NCI-H524 treated with DMSO at 0.1 percent for 48 hours (cell line): ENCODE measurements around the gene PFAS.
"Not testable (repeated sequence)": the region's sequence is repeated elsewhere in the genome, so short reads cannot be mapped to it uniquely, and the experiment has no call there.

Experiments used
- DNase-seq: peaks from one replicate; lab custom pipeline; 2025; lab: John Stamatoyannopoulos, UW

Gene PFAS

GRCh38 chr17:8248751-8249607 lies at the start of gene PFAS:
Gene PFAS (plus strand): TSS chr17:8249289. CDS start chr17:8253938, 4,649 bp downstream.
- no peak for DNase-seq

GRCh38 chr17:8204761-8205555 lies 44.1 kb upstream of the PFAS start:
- no peak for DNase-seq

GRCh38 chr17:8206536-8206935 lies 42.6 kb upstream of the PFAS start:
- DNase-seq = no peak

- peak; percentile 8 for DNase-seq
Observed at GRCh38 chr17:8209907-8210760, 39.0 kb upstream of the PFAS start, which contains the start of gene AURKB. Gene AURKB (minus strand): TSS chr17:8210575. CDS start chr17:8210224, 351 bp downstream.

GRCh38 chr17:8210761-8211458 lies 38.2 kb upstream of the PFAS start:
- no peak for DNase-seq

GRCh38 chr17:8212312-8213180 lies 36.5 kb upstream of the PFAS start:
- no peak for DNase-seq

- DNase-seq = not testable (repeated sequence)
Observed at GRCh38 chr17:8214000-8214399, 35.1 kb upstream of the PFAS start.

GRCh38 chr17:8220783-8221662 lies 28.1 kb upstream of the PFAS start:
- no peak for DNase-seq

- DNase-seq = no peak
Observed at GRCh38 chr17:8221663-8222379, 27.3 kb upstream of the PFAS start.

- no peak for DNase-seq
Observed at GRCh38 chr17:8222380-8222629, 26.8 kb upstream of the PFAS start.

- DNase-seq = peak; percentile 25
Observed at GRCh38 chr17:8222630-8223355, 26.3 kb upstream of the PFAS start.

- DNase-seq = no peak
Observed at GRCh38 chr17:8223356-8224126, 25.5 kb upstream of the PFAS start.

GRCh38 chr17:8224891-8225812 lies 23.9 kb upstream of the PFAS start:
- no peak for DNase-seq

- DNase-seq = no peak
Observed at GRCh38 chr17:8225813-8226535, 23.1 kb upstream of the PFAS start.

- no peak for DNase-seq
Observed at GRCh38 chr17:8226536-8227237, 22.4 kb upstream of the PFAS start.
